ENCODE measurements around the gene LUZP2.

The LUZP2 gene

DNA sequence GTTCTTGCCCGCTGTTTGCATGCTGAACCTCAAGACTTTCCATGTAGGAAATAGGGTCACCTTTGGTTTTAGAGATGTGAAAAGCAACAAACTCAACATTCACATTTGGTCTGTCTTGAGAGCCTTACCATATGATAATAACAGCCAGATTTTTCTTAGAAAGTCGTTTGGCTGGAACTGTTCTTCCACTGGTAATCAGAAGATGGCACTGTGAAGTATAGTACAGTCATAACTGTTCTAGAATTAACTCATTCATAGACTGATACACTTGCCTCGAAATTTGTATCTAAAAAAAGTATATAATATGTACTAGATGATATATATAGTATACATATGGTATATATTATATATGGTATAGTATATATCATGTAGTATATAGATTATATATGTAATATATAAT is 12.3 kb downstream of the LUZP2 start:
- Histone ChIP-seq H3K27me3 (no peaks in the 10 kb centered on the region), H3K27ac (no peak overlapping the region), H3K4me1 (peaks cover 0 to 8% (median 0%) of the 10 kb centered on the region in 4 donors), H3K4me3 (no peak overlapping the region), H3K36me3 (no peaks in the 10 kb centered on the region), H3K9me3 (no peaks in the 10 kb centered on the region)
- no peak for DNase-seq
- no peak for TF ChIP-seq CTCF (IDR thresholded peaks at IDR 0.05)
- intact Hi-C loops (cut with DNase I; ENCODE audit: low total_unique reads), result no loop called here

- Histone ChIP-seq H3K27ac (no peak overlapping the region), H3K4me3 (no peak overlapping the region), H3K9me3 (no peaks in the 10 kb centered on the region), H3K36me3 (no peaks in the 10 kb centered on the region), H3K4me1 (peaks cover 0 to 15% (median 0%) of the 10 kb centered on the region in 4 donors), H3K27me3 (no peaks in the 10 kb centered on the region)
- intact Hi-C loops (cut with DNase I; ENCODE audit: low total_unique reads), result no loop called here
- no peak for TF ChIP-seq CTCF (IDR thresholded peaks at IDR 0.05)
- DNase-seq, result no peak
Measured at GRCh38 chr11:24511511-24511910, 14.7 kb downstream of the LUZP2 start.

- H3K27ac ChIP-seq, result no peak overlapping the region
- H3K4me3 ChIP-seq, result no peak overlapping the region
- DNase-seq, result no peak
- peaks cover 0 to 15% (median 0%) of the 10 kb centered on the region in 4 donors for H3K4me1 ChIP-seq
- no peak for TF ChIP-seq CTCF (IDR thresholded peaks at IDR 0.05)
- intact Hi-C loops (cut with DNase I; ENCODE audit: low total_unique reads), result no loop called here
- H3K36me3 ChIP-seq, result no peaks in the 10 kb centered on the region
- no peaks in the 10 kb centered on the region for H3K9me3 ChIP-seq
- H3K27me3 ChIP-seq, result no peaks in the 10 kb centered on the region
Measured at GRCh38 chr11:24513479-24514218, 16.8 kb downstream of the LUZP2 start.

GRCh38 chr11:24514219-24514594 is 17.4 kb downstream of the LUZP2 start:
- no peak for DNase-seq
- Histone ChIP-seq H3K4me1 (peaks cover 0 to 15% (median 0%) of the 10 kb centered on the region in 4 donors), H3K4me3 (no peak overlapping the region), H3K27me3 (no peaks in the 10 kb centered on the region), H3K36me3 (no peaks in the 10 kb centered on the region), H3K9me3 (no peaks in the 10 kb centered on the region), H3K27ac (no peak overlapping the region)
- intact Hi-C loops (cut with DNase I; ENCODE audit: low total_unique reads), result no loop called here
- TF ChIP-seq CTCF (IDR thresholded peaks at IDR 0.05), result no peak

GRCh38 chr11:24515632-24516031 is 18.8 kb downstream of the LUZP2 start:
- H3K36me3 ChIP-seq, result no peaks in the 10 kb centered on the region
- DNase-seq, result no peak
- no peak overlapping the region for H3K27ac ChIP-seq
- H3K27me3 ChIP-seq, result no peaks in the 10 kb centered on the region
- no peak for TF ChIP-seq CTCF (IDR thresholded peaks at IDR 0.05)
- no peaks in the 10 kb centered on the region for H3K9me3 ChIP-seq
- H3K4me3 ChIP-seq, result no peak overlapping the region
- intact Hi-C loops (cut with DNase I; ENCODE audit: low total_unique reads), result no loop called here
- H3K4me1 ChIP-seq, result peaks cover 0 to 15% (median 0%) of the 10 kb centered on the region in 4 donors

Data from tibial artery (tissue), 4 donors.